ENCODE measurements around the gene STPG2. TPM values are rescaled to one million over a fixed set of nuclear protein-coding genes. Genes with fewer than 3 reads are reported as not detected.
"Not testable (repeated sequence)": the region's sequence is repeated elsewhere in the genome, so short reads cannot be mapped to it uniquely, and the experiment has no call there.

The STPG2 gene
- total and polyA plus RNA-seq, 4 donors = 0.10 to 1.6 (median 0.27) TPM

DNA sequence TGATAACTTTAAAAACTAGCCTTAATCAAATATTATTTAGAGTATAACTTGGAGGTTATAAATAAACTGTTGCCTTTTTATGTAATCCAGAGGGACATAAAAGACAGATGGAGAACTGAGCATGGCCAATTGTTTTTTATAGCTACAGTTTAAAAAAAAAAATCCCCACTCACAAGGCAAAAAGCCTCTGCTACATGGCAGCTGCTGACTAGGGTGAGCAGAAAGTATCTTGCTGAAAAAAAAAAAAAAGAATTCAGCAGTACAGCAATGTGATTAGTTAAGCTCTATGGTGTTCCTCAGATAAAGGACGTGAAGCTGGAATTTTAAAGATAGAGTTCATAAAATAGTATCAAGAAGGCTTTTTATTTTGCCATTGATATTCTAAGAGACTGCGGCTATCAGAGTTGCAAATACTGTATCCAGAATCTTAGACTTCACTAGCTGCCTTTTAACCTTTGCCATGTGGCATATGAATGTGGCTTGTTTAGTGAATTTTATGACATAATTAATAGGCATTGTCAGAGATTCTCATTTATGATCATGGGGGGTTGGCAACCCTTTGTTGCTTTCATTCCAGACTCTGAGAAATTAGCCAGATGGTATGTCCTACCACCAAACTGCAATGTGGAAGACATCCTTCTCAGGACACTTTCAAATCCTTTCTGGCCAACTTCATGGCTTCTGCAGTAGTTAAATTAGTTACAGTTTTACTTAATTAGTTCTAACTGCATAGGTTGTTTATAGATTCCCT is 498.0 kb downstream of the STPG2 start:
- Histone ChIP-seq H3K27ac (ENCODE audit: low read depth in 1 of 2, low read length in 1 of 2) (no peak overlapping the region), H3K9ac (ENCODE audit: insufficient read depth in 1 of 2, low read length in 2 of 2) (no peak overlapping the region), H3K4me1 (ENCODE audit: control insufficient read depth in 5 of 5, insufficient read depth in 5 of 5, low read length in 5 of 5) (peaks cover 0 to 9% (median 0%) of the 10 kb centered on the region in 5 donors), H3K9me3 (ENCODE audit: control insufficient read depth in 4 of 4, insufficient read depth in 3 of 4, low read length in 3 of 4) (peaks cover 0 to 2% (median 0%) of the 10 kb centered on the region in 4 donors), H3K4me3 (no peak overlapping the region), H3K27me3 (ENCODE audit: control insufficient read depth in 3 of 3, insufficient read depth in 3 of 3, low read length in 2 of 3) (no peaks in the 10 kb centered on the region), H3K36me3 (ENCODE audit: control insufficient read depth in 4 of 4, insufficient read depth in 4 of 4, low read length in 4 of 4) (peaks cover 0 to 1% (median 0%) of the 10 kb centered on the region in 4 donors)
- ATAC-seq (ENCODE audit: insufficient read depth, low FRiP score) (no peak), DNase-seq (peak in 2 of 3 donors; percentile 28 to 37)
- TF ChIP-seq, protein P1, sequence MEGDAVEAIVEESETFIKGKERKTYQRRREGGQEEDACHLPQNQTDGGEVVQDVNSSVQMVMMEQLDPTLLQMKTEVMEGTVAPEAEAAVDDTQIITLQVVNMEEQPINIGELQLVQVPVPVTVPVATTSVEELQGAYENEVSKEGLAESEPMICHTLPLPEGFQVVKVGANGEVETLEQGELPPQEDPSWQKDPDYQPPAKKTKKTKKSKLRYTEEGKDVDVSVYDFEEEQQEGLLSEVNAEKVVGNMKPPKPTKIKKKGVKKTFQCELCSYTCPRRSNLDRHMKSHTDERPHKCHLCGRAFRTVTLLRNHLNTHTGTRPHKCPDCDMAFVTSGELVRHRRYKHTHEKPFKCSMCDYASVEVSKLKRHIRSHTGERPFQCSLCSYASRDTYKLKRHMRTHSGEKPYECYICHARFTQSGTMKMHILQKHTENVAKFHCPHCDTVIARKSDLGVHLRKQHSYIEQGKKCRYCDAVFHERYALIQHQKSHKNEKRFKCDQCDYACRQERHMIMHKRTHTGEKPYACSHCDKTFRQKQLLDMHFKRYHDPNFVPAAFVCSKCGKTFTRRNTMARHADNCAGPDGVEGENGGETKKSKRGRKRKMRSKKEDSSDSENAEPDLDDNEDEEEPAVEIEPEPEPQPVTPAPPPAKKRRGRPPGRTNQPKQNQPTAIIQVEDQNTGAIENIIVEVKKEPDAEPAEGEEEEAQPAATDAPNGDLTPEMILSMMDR (IDR thresholded peaks at IDR 0.05; ENCODE audit: control extremely low read depth, extremely low read depth) = no peak
- 70 to 76% methylated on average over 2 of the region's 2 CpGs for WGBS, 2 donors

DNA sequence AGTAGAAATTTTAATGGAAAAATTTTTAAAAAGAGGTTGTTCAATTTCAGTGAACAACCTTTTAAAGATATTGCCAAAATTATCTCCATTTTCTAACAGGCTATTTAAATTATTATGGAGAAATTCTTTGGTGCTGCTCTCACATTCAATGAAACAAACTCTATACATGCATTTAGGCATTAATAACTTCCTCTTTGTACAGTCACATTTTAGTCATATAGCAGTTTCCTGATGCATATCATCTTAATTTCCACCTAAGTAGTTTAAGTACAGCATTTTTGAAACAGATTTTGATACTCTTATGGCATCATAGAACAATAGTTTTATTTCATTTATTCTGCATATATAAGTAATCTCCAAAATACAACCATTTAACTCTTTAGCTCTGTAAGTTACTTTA is 500.1 kb downstream of the STPG2 start:
- no peak overlapping the region for H3K27ac ChIP-seq (ENCODE audit: low read depth in 1 of 2, low read length in 1 of 2)
- DNase-seq (no peak), ATAC-seq (ENCODE audit: insufficient read depth, low FRiP score) (no peak)
- H3K4me1 ChIP-seq (ENCODE audit: control insufficient read depth in 5 of 5, insufficient read depth in 5 of 5, low read length in 5 of 5) = peaks cover 0 to 9% (median 0%) of the 10 kb centered on the region in 5 donors
- H3K9me3 ChIP-seq (ENCODE audit: control insufficient read depth in 4 of 4, insufficient read depth in 3 of 4, low read length in 3 of 4) = no peaks in the 10 kb centered on the region
- no peaks in the 10 kb centered on the region for H3K27me3 ChIP-seq (ENCODE audit: control insufficient read depth in 3 of 3, insufficient read depth in 3 of 3, low read length in 2 of 3)
- TF ChIP-seq, protein P1 (IDR thresholded peaks at IDR 0.05; ENCODE audit: control extremely low read depth, extremely low read depth) = no peak
- H3K4me3 ChIP-seq = no peak overlapping the region
- no peak overlapping the region for H3K9ac ChIP-seq (ENCODE audit: insufficient read depth in 1 of 2, low read length in 2 of 2)
- no peaks in the 10 kb centered on the region for H3K36me3 ChIP-seq (ENCODE audit: control insufficient read depth in 4 of 4, insufficient read depth in 4 of 4, low read length in 4 of 4)

DNA sequence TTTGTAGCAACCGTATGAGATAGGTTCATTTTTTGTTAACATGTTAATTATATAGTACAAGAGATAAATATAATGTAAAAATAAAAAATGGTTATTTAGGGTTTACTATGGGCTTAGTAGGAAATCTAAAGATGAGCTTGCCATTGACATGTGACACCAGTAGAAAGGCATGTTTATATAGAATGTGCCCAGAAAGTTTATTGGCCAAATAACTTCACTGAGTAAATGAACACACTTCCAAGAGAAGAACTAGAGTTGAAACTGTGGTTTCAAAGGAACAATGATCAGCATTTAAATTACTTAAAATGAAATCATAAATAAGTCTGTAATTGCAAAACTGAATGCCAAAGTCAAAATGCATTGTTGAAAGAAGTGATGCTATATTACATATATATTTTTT is 503.3 kb downstream of the STPG2 start:
- WGBS, 2 donors = 93 to 96% methylated on average over 1 of the region's 1 CpG
- Histone ChIP-seq H3K36me3 (ENCODE audit: control insufficient read depth in 4 of 4, insufficient read depth in 4 of 4, low read length in 4 of 4) (no peaks in the 10 kb centered on the region), H3K9me3 (ENCODE audit: control insufficient read depth in 4 of 4, insufficient read depth in 3 of 4, low read length in 3 of 4) (no peaks in the 10 kb centered on the region), H3K27me3 (ENCODE audit: control insufficient read depth in 3 of 3, insufficient read depth in 3 of 3, low read length in 2 of 3) (no peaks in the 10 kb centered on the region), H3K4me3 (no peak overlapping the region), H3K9ac (ENCODE audit: insufficient read depth in 1 of 2, low read length in 2 of 2) (no peak overlapping the region), H3K27ac (ENCODE audit: low read depth in 1 of 2, low read length in 1 of 2) (no peak overlapping the region), H3K4me1 (ENCODE audit: control insufficient read depth in 5 of 5, insufficient read depth in 5 of 5, low read length in 5 of 5) (no peaks in the 10 kb centered on the region)
- TF ChIP-seq, protein P1 (IDR thresholded peaks at IDR 0.05; ENCODE audit: control extremely low read depth, extremely low read depth) = no peak
- no peak for DNase-seq
- no peak for ATAC-seq (ENCODE audit: insufficient read depth, low FRiP score)

DNA sequence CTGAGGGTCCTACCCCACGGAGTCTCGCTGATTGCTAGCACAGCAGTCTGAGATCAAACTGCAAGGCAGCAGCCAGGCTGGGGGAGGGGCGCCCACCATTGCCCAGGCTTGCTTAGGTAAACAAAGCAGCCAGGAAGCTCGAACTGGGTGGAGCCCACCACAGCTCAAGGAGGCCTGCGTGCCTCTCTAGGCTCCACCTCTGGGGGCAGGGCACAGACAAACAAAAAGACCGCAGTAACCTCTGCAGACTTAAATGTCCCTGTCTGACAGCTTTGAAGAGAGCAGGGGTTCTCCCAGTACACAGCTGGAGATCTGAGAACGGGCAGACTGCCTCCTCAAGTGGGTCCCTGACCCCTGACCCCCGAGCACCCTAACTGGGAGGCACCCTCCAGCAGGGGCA is 509.4 kb downstream of the STPG2 start:
- not testable (repeated sequence) for ATAC-seq (ENCODE audit: insufficient read depth, low FRiP score)
- WGBS, 2 donors = 67 to 82% methylated on average over 7 to 8 of the region's 8 CpGs

More for the DNA sequence above, 509.4 kb downstream of the STPG2 start:
- not testable (repeated sequence) for H3K4me1 ChIP-seq (ENCODE audit: control insufficient read depth in 5 of 5, insufficient read depth in 5 of 5, low read length in 5 of 5); DNase-seq; H3K36me3 ChIP-seq (ENCODE audit: control insufficient read depth in 4 of 4, insufficient read depth in 4 of 4, low read length in 4 of 4); H3K27me3 ChIP-seq (ENCODE audit: control insufficient read depth in 3 of 3, insufficient read depth in 3 of 3, low read length in 2 of 3); H3K9me3 ChIP-seq (ENCODE audit: control insufficient read depth in 4 of 4, insufficient read depth in 3 of 4, low read length in 3 of 4); H3K27ac ChIP-seq (ENCODE audit: low read depth in 1 of 2, low read length in 1 of 2); H3K4me3 ChIP-seq; H3K9ac ChIP-seq (ENCODE audit: insufficient read depth in 1 of 2, low read length in 2 of 2)
